CD14-positive monocyte (primary cell): ENCODE data around the gene GCNT1. TPM values are rescaled to one million over a fixed set of nuclear protein-coding genes. Genes with fewer than 3 reads are reported as not detected.
"Not testable (repeated sequence)": the region's sequence is repeated elsewhere in the genome, so short reads cannot be mapped to it uniquely, and the experiment has no call there.

Experiments
- DNase-seq, 3 donors: peaks; one replicate each; pipeline ENCODE4 v3.0.0-alpha.2; 2011 to 2022
- H2AFZ ChIP-seq: 2 replicates; pipeline ENCODE4 v1.6.0; 2012; ENCODE audit warnings: mild to moderate bottlenecking, low read depth, low read length, inconsistent platforms; ENCODE audit not compliant: insufficient read depth, poor library complexity, severe bottlenecking
- H3K27ac ChIP-seq, 2 donors: 1 replicate in 1 of 2; 2 replicates in 1 of 2; pipeline ENCODE4 v1.5.1; 2012 to 2013; ENCODE audit warnings: low read length in 2 of 2, control low read depth in 1 of 2, inconsistent platforms in 1 of 2, low read depth in 1 of 2, mild to moderate bottlenecking in 1 of 2
- H3K27me3 ChIP-seq, 2 donors: one replicate each; pipeline versions ENCODE4 v1.6.0 to v1.6.1; 2011 to 2013; ENCODE audit warnings: low read length in 2 of 2; ENCODE audit not compliant: control insufficient read depth in 2 of 2, insufficient read depth in 2 of 2
- H3K36me3 ChIP-seq, 2 donors: replicated peaks in 1 of 2; 1 replicate in 1 of 2; 2 replicates in 1 of 2; pipeline versions ENCODE4 v1.5.1 to v1.6.1; 2012 to 2013; ENCODE audit warnings: low read length in 2 of 2, control low read depth in 1 of 2, inconsistent platforms in 1 of 2, mild to moderate bottlenecking in 1 of 2; ENCODE audit not compliant: insufficient read depth in 2 of 2, control insufficient read depth in 1 of 2
- H3K4me1 ChIP-seq, 2 donors: 1 replicate in 1 of 2; 2 replicates in 1 of 2; pipeline versions ENCODE4 v1.5.1 to v1.6.1; 2012 to 2013; ENCODE audit warnings: low read length in 2 of 2, control low read depth in 1 of 2, inconsistent platforms in 1 of 2, mild to moderate bottlenecking in 1 of 2, moderate library complexity in 1 of 2; ENCODE audit not compliant: insufficient read depth in 2 of 2, control insufficient read depth in 1 of 2
- H3K4me2 ChIP-seq: replicated peaks from 2 replicates; pipeline ENCODE3; 2012; ENCODE audit warnings: low read length, moderate library complexity, mild to moderate bottlenecking; ENCODE audit not compliant: poor library complexity, severe bottlenecking; ENCODE audit errors: extremely low read depth
- H3K4me3 ChIP-seq, 3 experiments: fragments of 200-600 bp in 1 of 3; sonication (generic) in 1 of 3; replicated peaks in 1 of 3; 1 replicate in 2 of 3; 2 replicates in 1 of 3; pipeline ENCODE4 v1.5.1; 2011 to 2013; ENCODE audit warnings: low read length in 3 of 3, mild to moderate bottlenecking in 3 of 3, control low read depth in 2 of 3, low read depth in 2 of 3, inconsistent platforms in 1 of 3, moderate library complexity in 1 of 3
- H3K79me2 ChIP-seq: 2 replicates; pipeline ENCODE4 v1.6.0; 2012; ENCODE audit warnings: mild to moderate bottlenecking, control low read depth, inconsistent platforms, low read length, moderate library complexity; ENCODE audit not compliant: insufficient read depth
- H3K9ac ChIP-seq: 2 replicates; pipeline ENCODE4 v1.6.0; 2017; ENCODE audit warnings: low read length, mild to moderate bottlenecking; ENCODE audit not compliant: insufficient read depth, poor library complexity, severe bottlenecking
- H3K9me3 ChIP-seq, 2 donors: replicated peaks in 1 of 2; 1 replicate in 1 of 2; 2 replicates in 1 of 2; pipeline versions ENCODE4 v1.5.1 to v1.6.1; 2012 to 2013; ENCODE audit warnings: low read length in 2 of 2, control low read depth in 1 of 2; ENCODE audit not compliant: control insufficient read depth in 1 of 2, insufficient read depth in 1 of 2
- H4K20me1 ChIP-seq: 2 replicates; pipeline ENCODE4 v1.6.0; 2012; ENCODE audit warnings: mild to moderate bottlenecking, low read length, control low read depth, moderate library complexity; ENCODE audit not compliant: insufficient read depth
- H3K27ac Mint-ChIP-seq, 7 donors: one replicate each; pipeline ENCODE4 v1.8.0; 2020; ENCODE audit warnings: mild to moderate bottlenecking in 7 of 7, mixed read lengths in 7 of 7, moderate library complexity in 6 of 7, inconsistent platforms in 2 of 7
- H3K27me3 Mint-ChIP-seq, 3 donors: one replicate each; pipeline ENCODE4 v1.8.0; 2021 to 2022; ENCODE audit warnings: low read depth in 3 of 3, mild to moderate bottlenecking in 3 of 3, mixed read lengths in 3 of 3, moderate library complexity in 3 of 3, inconsistent platforms in 1 of 3
- H3K36me3 Mint-ChIP-seq, 2 donors: one replicate each; pipeline ENCODE4 v1.8.0; 2020; ENCODE audit warnings: mixed read lengths in 2 of 2, inconsistent platforms in 1 of 2, mild to moderate bottlenecking in 1 of 2
- H3K4me1 Mint-ChIP-seq: one replicate; pipeline ENCODE4 v1.8.0; 2020; ENCODE audit warnings: mild to moderate bottlenecking, mixed read lengths
- H3K4me3 Mint-ChIP-seq, 2 donors: one replicate each; pipeline ENCODE4 v1.8.0; 2020; ENCODE audit warnings: mild to moderate bottlenecking in 2 of 2, mixed read lengths in 2 of 2, moderate library complexity in 1 of 2
- H3K9me3 Mint-ChIP-seq, 7 donors: one replicate each; pipeline ENCODE4 v1.8.0; 2020 to 2022; ENCODE audit warnings: mixed read lengths in 7 of 7, mild to moderate bottlenecking in 6 of 7, moderate library complexity in 6 of 7, inconsistent platforms in 2 of 7
- WGBS: methylation state at CpG from one replicate; pipeline ENCODE4 v1.1.5; 2013; ENCODE audit warnings: missing lambda C conversion rate; ENCODE audit not compliant: insufficient coverage; 5-methylcytosine and 5-hydroxymethylcytosine counted together
- intact Hi-C, 2 donors: fragments of 100-400 bp; cut with micrococcal nuclease; formaldehyde crosslinking; loops; one replicate each; pipeline versions ENCODE4 v1.15.0 to v1.15.1; 2023
- polyA plus RNA-seq, 3 donors: library from polyadenylated mRNA; depleted of rRNA in 1 of 3; unstranded in 2 of 3; stranded (reverse) in 1 of 3; fragments of 300-500 nt in 2 of 3; fragments of >200 nt in 1 of 3; fragmentation: Illumina TruSeq in 2 of 3; gene quantifications; 1 replicate in 2 of 3; 2 replicates in 1 of 3; pipeline ENCODE4 v1.2.3, GENCODE V29; 2012 to 2021
- TF ChIP-seq, protein P1 (sequence below): fragments of 200-600 bp; IDR thresholded peaks from one replicate; pipeline ENCODE4 v1.8.0; 2022; ENCODE audit warnings: antibody characterized with exemption, mild to moderate bottlenecking

GCNT1 gene
- polyA plus RNA-seq, 3 donors, result 8.4 to 15.4 (median 9.3) TPM

GRCh38 chr9:76475686-76476085, 16.7 kb downstream of the GCNT1 start:
- H3K27me3 ChIP-seq, result no peaks in the 10 kb centered on the region
- WGBS, result no CpG with 5 or more reads among the region's 4 CpGs
- no peaks in the 10 kb centered on the region for H4K20me1 ChIP-seq
- peak; percentile 59 to 86 (median 84) for DNase-seq
- peak overlapping the region in 1 of 3 experiments; percentile 24 for H3K4me3 ChIP-seq
- H3K9ac ChIP-seq, result no peak overlapping the region
- peak overlapping the region; percentile 39 for H3K4me2 ChIP-seq
- H3K27ac ChIP-seq, result peak overlapping the region; percentile 45 to 78
- intact Hi-C loops, result no loop called here
- Mint-ChIP-seq H3K4me3 (peak overlapping the region in 1 of 2 donors; percentile 69), H3K9me3 (peaks cover 7 to 13% (median 9%) of the 10 kb centered on the region in 7 donors), H3K36me3 (peaks cover 14 to 28% of the 10 kb centered on the region in 2 donors), H3K27ac (peak overlapping the region; percentile 79 to 94 (median 85)), H3K27me3 (no peaks in the 10 kb centered on the region), H3K4me1 (peaks cover 65% of the 10 kb centered on the region)
- H3K79me2 ChIP-seq, result peaks cover 95% of the 10 kb centered on the region
- H3K36me3 ChIP-seq, result no peaks in the 10 kb centered on the region
- TF ChIP-seq, protein P1, sequence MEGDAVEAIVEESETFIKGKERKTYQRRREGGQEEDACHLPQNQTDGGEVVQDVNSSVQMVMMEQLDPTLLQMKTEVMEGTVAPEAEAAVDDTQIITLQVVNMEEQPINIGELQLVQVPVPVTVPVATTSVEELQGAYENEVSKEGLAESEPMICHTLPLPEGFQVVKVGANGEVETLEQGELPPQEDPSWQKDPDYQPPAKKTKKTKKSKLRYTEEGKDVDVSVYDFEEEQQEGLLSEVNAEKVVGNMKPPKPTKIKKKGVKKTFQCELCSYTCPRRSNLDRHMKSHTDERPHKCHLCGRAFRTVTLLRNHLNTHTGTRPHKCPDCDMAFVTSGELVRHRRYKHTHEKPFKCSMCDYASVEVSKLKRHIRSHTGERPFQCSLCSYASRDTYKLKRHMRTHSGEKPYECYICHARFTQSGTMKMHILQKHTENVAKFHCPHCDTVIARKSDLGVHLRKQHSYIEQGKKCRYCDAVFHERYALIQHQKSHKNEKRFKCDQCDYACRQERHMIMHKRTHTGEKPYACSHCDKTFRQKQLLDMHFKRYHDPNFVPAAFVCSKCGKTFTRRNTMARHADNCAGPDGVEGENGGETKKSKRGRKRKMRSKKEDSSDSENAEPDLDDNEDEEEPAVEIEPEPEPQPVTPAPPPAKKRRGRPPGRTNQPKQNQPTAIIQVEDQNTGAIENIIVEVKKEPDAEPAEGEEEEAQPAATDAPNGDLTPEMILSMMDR, result no peak
- no peak overlapping the region for H2AFZ ChIP-seq
- peaks cover 6 to 7% of the 10 kb centered on the region in 2 donors for H3K9me3 ChIP-seq
- peaks cover 47 to 48% of the 10 kb centered on the region in 2 donors for H3K4me1 ChIP-seq

GRCh38 chr9:76477818-76478217, 18.8 kb downstream of the GCNT1 start:
- peak overlapping the region in 2 of 7 donors; percentile 5 to 26 for H3K27ac Mint-ChIP-seq
- H3K4me3 Mint-ChIP-seq, H3K36me3 ChIP-seq: not testable (repeated sequence)

More at GRCh38 chr9:76477818-76478217, 18.8 kb downstream of the GCNT1 start:
- H3K4me2 ChIP-seq, DNase-seq, H3K9ac ChIP-seq, H3K4me3 ChIP-seq, H3K9me3 ChIP-seq, H3K27me3 Mint-ChIP-seq, intact Hi-C loops, H2AFZ ChIP-seq, H3K27me3 ChIP-seq, H4K20me1 ChIP-seq: not testable (repeated sequence)
- peak overlapping the region in 1 of 2 donors; percentile 11 for H3K27ac ChIP-seq
- H3K4me1 Mint-ChIP-seq, result peaks cover 48% of the 10 kb centered on the region
- H3K79me2 ChIP-seq, result peaks cover 95% of the 10 kb centered on the region
- H3K36me3 Mint-ChIP-seq, result peaks cover 11 to 23% of the 10 kb centered on the region in 2 donors
- 75% methylated on average over 4 of the region's 7 CpGs for WGBS
- H3K9me3 Mint-ChIP-seq, result peaks cover 7 to 13% (median 9%) of the 10 kb centered on the region in 7 donors
- peaks cover 36 to 37% of the 10 kb centered on the region in 2 donors for H3K4me1 ChIP-seq
